Body of pancreas (tissue), 4 donors: ENCODE data around the gene ATRIP.

Experiments used
- CTCF ChIP-seq, 7 experiments: fragments of 450-650 bp in 4 of 7; fragments of 200-600 bp in 3 of 7; sonication (generic) in 3 of 7; IDR thresholded peaks; one replicate each; pipeline ENCODE4 v1.5.1; 2016 to 2019; ENCODE audit warnings: antibody characterized with exemption in 7 of 7
- POLR2A ChIP-seq, 3 donors: fragments of 450-650 bp; IDR thresholded peaks; one replicate each; pipeline ENCODE4 v1.6.1; 2016; ENCODE audit warnings: antibody characterized with exemption in 3 of 3, mild to moderate bottlenecking in 2 of 3

- TF ChIP-seq CTCF (IDR thresholded peaks at IDR 0.05) = no peak
- no peak for TF ChIP-seq POLR2A (IDR thresholded peaks at IDR 0.05)
Measured at GRCh38 chr3:48416546-48416945, 30.0 kb upstream of the ATRIP start.
